Keratinocyte (primary cell): Measurements from ENCODE around the gene DPP7. TPM values are rescaled to one million over a fixed set of nuclear protein-coding genes. Genes with fewer than 3 reads are reported as not detected.

Source experiments
- DNase-seq: peaks from one replicate; pipeline ENCODE4 v3.0.0-alpha.2; 2011; ENCODE audit warnings: low read depth, missing footprints, low spot score
- FAIRE-seq: peaks from 2 replicates; lab custom pipeline; 2011; peaks lifted over from hg19 to GRCh38; lab: Jason Lieb, UNC
- H2AFZ ChIP-seq: 2 replicates; pipeline ENCODE4 v1.6.0; 2012; ENCODE audit warnings: low read length, control low read depth, inconsistent platforms; ENCODE audit not compliant: control insufficient read depth
- H3K27ac ChIP-seq: 2 replicates; pipeline ENCODE4 v1.5.1; 2011; ENCODE audit warnings: low read length; ENCODE audit not compliant: control insufficient read depth, insufficient read depth
- H3K27me3 ChIP-seq: 3 replicates; pipeline ENCODE4 v1.6.0; 2011; ENCODE audit warnings: low read length; ENCODE audit not compliant: control insufficient read depth, insufficient read depth; ENCODE audit errors: extremely low read depth
- H3K36me3 ChIP-seq, 2 experiments: 2 replicates in 1 of 2; 3 replicates in 1 of 2; pipeline ENCODE4 v1.5.1; 2011; ENCODE audit warnings: low read length in 2 of 2, mild to moderate bottlenecking in 1 of 2; ENCODE audit not compliant: control insufficient read depth in 2 of 2, insufficient read depth in 2 of 2; ENCODE audit errors: extremely low read depth in 1 of 2
- H3K4me1 ChIP-seq: 3 replicates; pipeline ENCODE4 v1.5.1; 2011; ENCODE audit warnings: low read length; ENCODE audit not compliant: control insufficient read depth, insufficient read depth; ENCODE audit errors: extremely low read depth
- H3K4me2 ChIP-seq: 3 replicates; pipeline ENCODE4 v1.6.0; 2011; ENCODE audit warnings: low read depth, low read length; ENCODE audit not compliant: control insufficient read depth, insufficient read depth; ENCODE audit errors: extremely low read depth
- H3K4me3 ChIP-seq, 3 experiments: fragments of 200-600 bp in 1 of 3; sonication (generic) in 1 of 3; 2 replicates in 2 of 3; 3 replicates in 1 of 3; pipeline ENCODE4 v1.5.1; 2011 to 2016; ENCODE audit warnings: low read length in 3 of 3, mild to moderate bottlenecking in 3 of 3, control low read depth in 2 of 3, inconsistent platforms in 1 of 3, low read depth in 1 of 3, mixed read lengths in 1 of 3, mixed run types in 1 of 3, moderate library complexity in 1 of 3; ENCODE audit not compliant: control insufficient read depth in 2 of 3, insufficient read depth in 2 of 3; ENCODE audit errors: extremely low read depth in 1 of 3
- H3K79me2 ChIP-seq: 2 replicates; pipeline ENCODE4 v1.6.0; 2012; ENCODE audit warnings: low read length; ENCODE audit not compliant: control insufficient read depth, insufficient read depth
- H3K9ac ChIP-seq: 3 replicates; pipeline ENCODE4 v1.6.0; 2011; ENCODE audit warnings: low read length; ENCODE audit not compliant: control insufficient read depth, insufficient read depth; ENCODE audit errors: extremely low read depth
- H3K9me1 ChIP-seq: 3 replicates; pipeline ENCODE4 v1.6.0; 2011; ENCODE audit warnings: low read length; ENCODE audit not compliant: control insufficient read depth, insufficient read depth; ENCODE audit errors: extremely low read depth
- H3K9me3 ChIP-seq: 2 replicates; pipeline ENCODE4 v1.5.1; 2012; ENCODE audit warnings: low read depth, low read length; ENCODE audit not compliant: control insufficient read depth
- H4K20me1 ChIP-seq: 3 replicates; pipeline ENCODE4 v1.6.0; 2011; ENCODE audit warnings: low read length; ENCODE audit not compliant: control insufficient read depth, insufficient read depth; ENCODE audit errors: extremely low read depth
- EZH2 ChIP-seq: IDR thresholded peaks from one replicate; pipeline ENCODE4 v1.6.1; 2012; ENCODE audit warnings: inconsistent platforms, mild to moderate bottlenecking, low read length, moderate library complexity
- dilution Hi-C: fragments of 300-500 bp; cut with MboI; formaldehyde crosslinking; loops from one replicate; pipeline ENCODE4 v1.7.0; 2020; ENCODE audit warnings: low sequenced_read_pairs; ENCODE audit not compliant: extremely low pct_ligation_motif_present
- polyA plus RNA-seq, 5 experiments: library from polyadenylated mRNA; depleted of rRNA in 3 of 5; stranded (reverse) in 3 of 5; stranded (forward) in 1 of 5; unstranded in 1 of 5; fragments of >200 nt; gene quantifications; 1 replicate in 1 of 5; 2 replicates in 3 of 5; 3 replicates in 1 of 5; pipeline versions ENCODE4 v1.2.1 to v1.2.3, GENCODE V29; 2011 to 2012; ENCODE audit warnings: missing spikeins in 2 of 5, low read depth in 1 of 5, low replicate concordance in 1 of 5
- TF ChIP-seq, protein P1 (sequence below), 3 experiments: IDR thresholded peaks in 1 of 3; conservative IDR thresholded peaks in 1 of 3; optimal IDR thresholded peaks in 1 of 3; 2 replicates in 2 of 3; 3 replicates in 1 of 3; pipeline versions ENCODE3 to v1.5.1; 2011; ENCODE audit warnings: low read length in 3 of 3, mild to moderate bottlenecking in 3 of 3, moderate library complexity in 2 of 3, control low read depth in 1 of 3, inconsistent platforms in 1 of 3; ENCODE audit not compliant: insufficient read depth in 2 of 3; ENCODE audit errors: extremely low read depth in 1 of 3

The DPP7 gene
- polyA plus RNA-seq, 1 donor (not counting 4 experiments of a cell fraction or from before 2014, with no cell fraction given), result 35.3 TPM

GRCh38 chr9:137158625-137159024 lies 44.1 kb upstream of the DPP7 start:
- Histone ChIP-seq H3K27me3 (peaks cover 61% of the 10 kb centered on the region), H3K9ac (no peak overlapping the region), H3K4me3 (no peak overlapping the region), H4K20me1 (no peaks in the 10 kb centered on the region), H3K4me2 (no peak overlapping the region), H3K9me1 (no peaks in the 10 kb centered on the region), H3K27ac (no peak overlapping the region), H3K4me1 (peaks cover 4% of the 10 kb centered on the region), H3K36me3 (no peaks in the 10 kb centered on the region), H3K79me2 (no peaks in the 10 kb centered on the region), H2AFZ (no peak overlapping the region), H3K9me3 (no peaks in the 10 kb centered on the region)
- FAIRE-seq (no peak), DNase-seq (no peak)
- dilution Hi-C loops, result no loop called here
- no peak for TF ChIP-seq EZH2
- TF ChIP-seq, protein P1, sequence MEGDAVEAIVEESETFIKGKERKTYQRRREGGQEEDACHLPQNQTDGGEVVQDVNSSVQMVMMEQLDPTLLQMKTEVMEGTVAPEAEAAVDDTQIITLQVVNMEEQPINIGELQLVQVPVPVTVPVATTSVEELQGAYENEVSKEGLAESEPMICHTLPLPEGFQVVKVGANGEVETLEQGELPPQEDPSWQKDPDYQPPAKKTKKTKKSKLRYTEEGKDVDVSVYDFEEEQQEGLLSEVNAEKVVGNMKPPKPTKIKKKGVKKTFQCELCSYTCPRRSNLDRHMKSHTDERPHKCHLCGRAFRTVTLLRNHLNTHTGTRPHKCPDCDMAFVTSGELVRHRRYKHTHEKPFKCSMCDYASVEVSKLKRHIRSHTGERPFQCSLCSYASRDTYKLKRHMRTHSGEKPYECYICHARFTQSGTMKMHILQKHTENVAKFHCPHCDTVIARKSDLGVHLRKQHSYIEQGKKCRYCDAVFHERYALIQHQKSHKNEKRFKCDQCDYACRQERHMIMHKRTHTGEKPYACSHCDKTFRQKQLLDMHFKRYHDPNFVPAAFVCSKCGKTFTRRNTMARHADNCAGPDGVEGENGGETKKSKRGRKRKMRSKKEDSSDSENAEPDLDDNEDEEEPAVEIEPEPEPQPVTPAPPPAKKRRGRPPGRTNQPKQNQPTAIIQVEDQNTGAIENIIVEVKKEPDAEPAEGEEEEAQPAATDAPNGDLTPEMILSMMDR (optimal IDR thresholded peaks at IDR 0.05 in 1 of 3, IDR thresholded peaks at IDR 0.05 in 1 of 3, conservative IDR thresholded peaks at IDR 0.05 in 1 of 3; ENCODE audit: extremely low read depth in 1 of 3, insufficient read depth in 2 of 3, low read length in 3 of 3), result no peak

- no peaks in the 10 kb centered on the region for H3K9me3 ChIP-seq
- H3K36me3 ChIP-seq, result no peaks in the 10 kb centered on the region
- H3K4me3 ChIP-seq, result no peak overlapping the region
- H3K9me1 ChIP-seq, result no peaks in the 10 kb centered on the region
- H4K20me1 ChIP-seq, result no peaks in the 10 kb centered on the region
- H2AFZ ChIP-seq, result no peak overlapping the region
- H3K9ac ChIP-seq, result no peak overlapping the region
- TF ChIP-seq, protein P1 (optimal IDR thresholded peaks at IDR 0.05 in 1 of 3, IDR thresholded peaks at IDR 0.05 in 1 of 3, conservative IDR thresholded peaks at IDR 0.05 in 1 of 3; ENCODE audit: extremely low read depth in 1 of 3, insufficient read depth in 2 of 3, low read length in 3 of 3), result no peak
- no peak for TF ChIP-seq EZH2
- H3K27me3 ChIP-seq, result peaks cover 61% of the 10 kb centered on the region
- DNase-seq (no peak), FAIRE-seq (no peak)
- no peaks in the 10 kb centered on the region for H3K79me2 ChIP-seq
- dilution Hi-C loops, result no loop called here
- peaks cover 4% of the 10 kb centered on the region for H3K4me1 ChIP-seq
- no peak overlapping the region for H3K4me2 ChIP-seq
- no peak overlapping the region for H3K27ac ChIP-seq
Measured at GRCh38 chr9:137157618-137158415, 43.3 kb upstream of the DPP7 start.
